Epithelial cell of proximal tubule (primary cell): ENCODE measurements around the gene C19orf47. TPM values are rescaled to one million over a fixed set of nuclear protein-coding genes. Genes with fewer than 3 reads are reported as not detected.

Source experiments
- DNase-seq: peaks from one replicate; pipeline ENCODE4 v3.0.0-alpha.2; 2011; ENCODE audit warnings: low read depth
- H3K4me3 ChIP-seq: 2 replicates; pipeline ENCODE4 v1.5.1; 2011; ENCODE audit warnings: low read depth, mild to moderate bottlenecking, low read length
- CTCF ChIP-seq: conservative IDR thresholded peaks from 2 replicates; pipeline ENCODE4 v1.5.1; 2012; ENCODE audit warnings: low read depth, mild to moderate bottlenecking, low read length
- total RNA-seq: library from RNA; depleted of rRNA; stranded (reverse); fragments of >200 nt; gene quantifications from 2 replicates; pipeline ENCODE4 v1.2.3, GENCODE V29; 2015

Gene C19orf47
- 10.6 and 13.5 TPM in 2 replicates for total RNA-seq

DNA sequence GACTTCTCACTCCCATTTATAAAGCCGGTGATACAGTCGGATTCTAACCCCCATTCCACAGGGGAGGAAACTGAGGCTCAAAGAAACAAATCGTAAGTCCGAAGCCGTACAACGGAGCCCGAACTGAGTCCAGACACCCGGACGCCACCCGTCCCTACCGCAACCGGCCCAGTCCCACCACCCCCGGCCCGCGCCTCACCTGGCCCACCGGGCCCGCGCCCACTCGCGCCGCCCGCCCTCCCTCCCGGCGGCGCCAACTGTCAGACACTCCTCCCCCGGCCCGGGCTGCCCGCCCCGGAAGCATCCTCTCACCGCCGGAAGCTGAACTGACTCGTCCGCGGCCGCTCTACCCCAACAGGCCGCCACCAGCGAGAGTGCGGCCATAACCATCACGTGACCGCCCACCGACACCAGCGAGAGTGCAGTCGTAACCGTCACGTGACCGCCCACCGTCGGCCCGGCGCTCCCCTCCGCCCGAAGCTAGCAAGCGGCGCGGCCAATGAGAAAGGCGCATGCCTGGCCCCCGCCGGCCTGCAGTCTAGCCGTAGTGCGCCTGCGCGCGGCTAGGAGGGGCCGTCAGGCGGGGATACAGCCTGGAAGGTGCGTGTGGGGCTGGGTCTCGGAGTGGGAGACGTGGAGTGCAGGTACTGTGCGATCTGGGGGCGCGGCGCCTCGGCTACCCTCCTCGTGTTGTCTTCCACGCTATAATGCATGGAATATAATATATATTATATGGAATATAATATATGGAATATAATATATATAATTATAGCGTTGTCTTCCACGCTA, at the start of gene C19orf47, which contains the start of gene PLD3:
TSS of gene C19orf47 (minus strand) at position 273 of the 789 bp plus-strand sequence. CDS start 6,540 bp downstream, outside the sequence.
TSS of gene PLD3 (plus strand) at position 571 of the 789 bp plus-strand sequence. CDS start 17,789 bp downstream, outside the sequence.
- peak within 1 kb of the TSS; percentile 91 for H3K4me3 ChIP-seq
- no peak for TF ChIP-seq CTCF
- peak; percentile 59 for DNase-seq

- no peak overlapping the region for H3K4me3 ChIP-seq
- TF ChIP-seq CTCF: no peak
- no peak for DNase-seq
Measured at GRCh38 chr19:40397568-40397906, 49.3 kb upstream of the C19orf47 start.

DNA sequence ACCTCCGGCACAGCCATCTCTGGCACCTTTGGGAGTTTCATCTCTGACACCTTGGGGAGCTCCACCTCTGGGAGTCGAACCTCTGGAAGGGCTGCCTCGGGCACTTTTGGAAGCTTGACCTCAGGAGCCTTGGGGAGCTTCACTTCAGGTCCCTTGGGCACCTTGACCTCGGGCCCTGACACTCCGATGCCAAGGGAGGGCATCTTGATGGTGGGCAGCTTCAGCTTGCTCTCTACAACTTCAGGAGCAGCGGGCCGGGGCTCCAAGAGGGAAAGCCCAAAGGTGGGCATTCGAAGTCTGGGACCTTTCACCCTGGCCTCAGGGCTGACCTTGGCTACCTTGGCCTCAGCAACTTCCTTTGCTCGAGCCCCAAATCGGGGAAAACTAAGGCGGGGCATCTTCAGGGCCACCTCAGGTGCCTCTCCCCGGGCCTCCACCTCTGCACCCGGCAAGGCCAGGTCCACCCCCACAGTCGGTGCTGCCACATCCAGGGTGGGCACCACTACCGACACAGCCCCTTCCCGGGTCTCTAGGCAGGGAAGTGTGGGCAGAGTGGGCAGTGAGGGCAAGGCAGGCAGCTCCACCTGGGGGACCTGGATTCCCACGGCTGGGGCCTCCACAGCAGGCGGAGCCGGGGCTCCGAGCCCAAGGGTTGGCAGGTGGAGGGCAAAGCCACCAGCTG, 48.8 kb upstream of the C19orf47 start:
- TF ChIP-seq CTCF: no peak
- DNase-seq: no peak

DNA sequence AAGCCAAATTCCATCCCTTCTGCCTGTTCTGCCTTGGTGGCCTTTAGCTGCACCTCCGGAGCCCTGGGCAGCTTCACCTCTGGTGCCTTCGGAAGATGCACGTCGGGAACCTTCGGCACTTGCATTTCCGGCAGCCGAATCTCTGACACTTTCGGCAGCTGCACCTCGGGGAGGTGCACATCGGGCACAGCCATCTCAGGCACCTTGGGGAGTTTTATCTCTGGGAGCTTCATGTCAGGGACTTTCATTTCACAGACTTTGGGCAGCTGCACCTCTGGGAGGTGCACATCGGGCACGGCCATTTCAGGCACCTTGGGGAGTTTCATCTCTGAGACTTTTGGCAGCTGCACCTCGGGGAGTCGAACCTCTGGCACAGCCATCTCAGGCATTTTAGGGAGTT, 47.8 kb upstream of the C19orf47 start:
- no peak for DNase-seq
- no peak overlapping the region for H3K4me3 ChIP-seq
- TF ChIP-seq CTCF: no peak

More for the DNA sequence above, 48.8 kb upstream of the C19orf47 start:
- no peak overlapping the region for H3K4me3 ChIP-seq

DNA sequence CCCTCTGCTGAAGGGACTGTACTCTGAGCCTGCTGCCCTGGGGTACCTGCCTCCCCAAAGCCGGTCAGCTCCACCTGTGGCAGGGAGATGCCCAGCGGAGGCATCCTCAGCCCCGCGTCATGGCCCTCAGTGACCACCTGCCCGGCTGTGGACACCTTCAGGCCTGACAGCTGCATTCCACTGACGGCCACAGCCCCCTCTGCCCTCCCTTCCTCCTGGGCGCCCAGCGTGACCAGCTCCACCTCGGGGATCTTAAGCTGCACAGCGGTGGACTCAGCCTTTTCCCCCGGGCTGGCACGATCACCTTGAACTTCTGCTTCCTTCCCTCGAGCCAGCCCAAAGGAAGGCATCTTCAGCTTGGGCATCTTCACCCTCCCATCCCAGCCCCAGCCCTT, 46.6 kb upstream of the C19orf47 start:
- no peak for DNase-seq
- TF ChIP-seq CTCF: no peak
- no peak overlapping the region for H3K4me3 ChIP-seq

DNA sequence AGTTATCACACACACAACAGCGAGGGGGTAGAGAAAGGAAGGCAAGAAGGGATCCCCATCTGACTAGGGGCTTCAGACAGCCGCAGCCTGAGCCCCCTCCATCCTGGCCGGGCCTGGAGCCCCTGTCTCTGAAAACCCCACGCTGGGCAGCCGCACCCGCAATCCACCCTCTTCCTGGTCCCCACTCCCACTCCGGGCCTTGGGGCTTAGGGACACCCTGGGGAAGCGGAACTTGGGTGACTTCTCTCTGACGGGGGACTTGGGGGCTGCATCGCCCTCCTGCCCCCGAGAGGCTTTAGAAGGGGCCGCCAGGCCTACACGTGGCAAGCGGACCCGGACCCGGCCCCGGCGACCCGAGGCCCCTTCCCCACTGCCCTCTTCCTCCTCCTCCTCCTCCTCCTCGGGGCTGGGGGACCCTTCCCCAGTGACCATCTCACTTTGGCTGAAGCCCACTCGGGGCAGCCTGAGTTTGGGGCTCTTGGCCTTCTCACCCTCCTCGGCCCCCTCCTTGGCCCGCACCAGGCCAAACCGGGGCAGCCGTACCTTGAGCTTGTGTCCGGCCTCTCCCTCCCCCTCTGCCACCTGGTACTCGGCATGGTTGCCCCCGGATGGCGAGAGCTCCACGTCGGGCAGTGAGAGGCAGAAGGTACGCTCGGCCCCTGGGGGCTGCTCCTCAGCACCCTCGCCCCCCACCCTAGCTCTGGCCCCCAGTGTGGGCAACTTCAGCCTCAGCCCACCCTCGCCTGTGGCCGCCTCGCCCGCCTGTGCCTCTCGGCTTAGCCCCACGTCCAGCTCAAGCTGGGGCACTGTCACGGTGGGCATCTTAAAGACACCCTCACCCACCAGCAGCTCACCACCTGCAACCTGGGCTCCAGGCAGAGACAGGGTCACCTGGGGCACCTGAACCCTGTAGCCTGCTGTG, 46.0 kb upstream of the C19orf47 start:
- TF ChIP-seq CTCF: no peak
- DNase-seq: no peak
- H3K4me3 ChIP-seq: no peak overlapping the region
